SW 1271 (cell line): Measurements from ENCODE around the gene KCNN3.

Experiments
- DNase-seq, 2 experiments: peaks; one replicate each; lab custom pipeline; 2025; lab: John Stamatoyannopoulos, UW

The KCNN3 gene

GRCh38 chr1:154659823-154660592 is 210.1 kb downstream of the KCNN3 start:
- DNase-seq, result no peak

- no peak for DNase-seq
These were observed 212.5 kb downstream of the KCNN3 start for GRCh38 chr1:154657556-154657955.

GRCh38 chr1:154652893-154653292 is 217.2 kb downstream of the KCNN3 start:
- no peak for DNase-seq
